HCT116 (cell line): Measurements from ENCODE around the gene PPFIA1.

Experiments
- CBX3 ChIP-seq: IDR thresholded peaks from 2 replicates; pipeline ENCODE4 v1.6.1; 2012; ENCODE audit warnings: low read depth
- EZH2 ChIP-seq: fragments of 200-600 bp; sonication (generic); IDR thresholded peaks from 2 replicates; pipeline ENCODE4 v1.6.1; 2017; ENCODE audit warnings: antibody characterized with exemption, mixed run types
- POLR2A ChIP-seq: IDR thresholded peaks from 2 replicates; pipeline ENCODE4 v1.7.0; 2011; ENCODE audit warnings: borderline replicate concordance; ENCODE audit not compliant: insufficient read depth, insufficient read length; ENCODE audit errors: extremely low read depth
- POLR2AphosphoS5 ChIP-seq: IDR thresholded peaks from 2 replicates; pipeline ENCODE4 v1.6.1; 2011; ENCODE audit warnings: mild to moderate bottlenecking, low read depth, low read length, moderate library complexity
- ZNF274 ChIP-seq: fragments of 200-500 bp; sonication (Bioruptor generic); IDR thresholded peaks from 2 replicates; pipeline ENCODE4 v1.6.1; 2014; ENCODE audit warnings: mild to moderate bottlenecking, low read depth, low read length, inconsistent platforms
- TF ChIP-seq, protein P1 (sequence below), 3 experiments: fragments of 200-600 bp in 1 of 3; sonication (generic) in 1 of 3; IDR thresholded peaks in 2 of 3; conservative IDR thresholded peaks in 1 of 3; 2 replicates each; pipeline ENCODE4 v1.5.1; 2012 to 2017; ENCODE audit warnings: low read depth in 2 of 3, low read length in 2 of 3, antibody characterized with exemption in 1 of 3, borderline replicate concordance in 1 of 3, control low read depth in 1 of 3, mild to moderate bottlenecking in 1 of 3, mixed read lengths in 1 of 3, mixed run types in 1 of 3, moderate library complexity in 1 of 3; ENCODE audit not compliant: insufficient read depth in 1 of 3
- TF ChIP-seq, protein P2 (sequence below): IDR thresholded peaks from 2 replicates; pipeline ENCODE4 v1.6.1; 2012

DNA sequence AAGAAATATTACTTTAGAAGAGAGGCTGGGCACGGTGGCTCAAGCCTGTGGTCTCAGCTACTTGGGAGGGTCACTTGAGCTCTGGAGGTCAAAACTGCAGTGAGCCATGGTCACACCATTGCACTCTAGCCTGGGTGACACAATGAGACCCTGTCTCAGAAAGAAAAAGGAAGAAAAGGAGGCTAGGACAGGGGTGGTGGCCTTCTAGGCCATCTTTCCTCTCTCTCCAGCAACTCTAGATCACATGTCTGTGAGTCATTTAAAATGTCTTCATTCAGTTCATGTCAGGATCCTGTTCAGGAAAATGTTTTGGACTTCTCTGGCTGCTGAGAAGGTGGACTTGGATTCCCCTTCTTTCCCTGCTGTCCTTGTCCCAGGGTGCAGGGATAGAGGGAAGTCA, 53.3 kb downstream of the PPFIA1 start:
- TF ChIP-seq, protein P1, sequence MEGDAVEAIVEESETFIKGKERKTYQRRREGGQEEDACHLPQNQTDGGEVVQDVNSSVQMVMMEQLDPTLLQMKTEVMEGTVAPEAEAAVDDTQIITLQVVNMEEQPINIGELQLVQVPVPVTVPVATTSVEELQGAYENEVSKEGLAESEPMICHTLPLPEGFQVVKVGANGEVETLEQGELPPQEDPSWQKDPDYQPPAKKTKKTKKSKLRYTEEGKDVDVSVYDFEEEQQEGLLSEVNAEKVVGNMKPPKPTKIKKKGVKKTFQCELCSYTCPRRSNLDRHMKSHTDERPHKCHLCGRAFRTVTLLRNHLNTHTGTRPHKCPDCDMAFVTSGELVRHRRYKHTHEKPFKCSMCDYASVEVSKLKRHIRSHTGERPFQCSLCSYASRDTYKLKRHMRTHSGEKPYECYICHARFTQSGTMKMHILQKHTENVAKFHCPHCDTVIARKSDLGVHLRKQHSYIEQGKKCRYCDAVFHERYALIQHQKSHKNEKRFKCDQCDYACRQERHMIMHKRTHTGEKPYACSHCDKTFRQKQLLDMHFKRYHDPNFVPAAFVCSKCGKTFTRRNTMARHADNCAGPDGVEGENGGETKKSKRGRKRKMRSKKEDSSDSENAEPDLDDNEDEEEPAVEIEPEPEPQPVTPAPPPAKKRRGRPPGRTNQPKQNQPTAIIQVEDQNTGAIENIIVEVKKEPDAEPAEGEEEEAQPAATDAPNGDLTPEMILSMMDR (IDR thresholded peaks at IDR 0.05 in 2 of 3, conservative IDR thresholded peaks at IDR 0.05 in 1 of 3; ENCODE audit: borderline replicate concordance in 1 of 3, insufficient read depth in 1 of 3, low read depth in 2 of 3, low read length in 2 of 3): no peak
- TF ChIP-seq POLR2AphosphoS5: no peak
- no peak for TF ChIP-seq ZNF274
- no peak for TF ChIP-seq EZH2
- no peak for TF ChIP-seq POLR2A
- TF ChIP-seq, protein P2, sequence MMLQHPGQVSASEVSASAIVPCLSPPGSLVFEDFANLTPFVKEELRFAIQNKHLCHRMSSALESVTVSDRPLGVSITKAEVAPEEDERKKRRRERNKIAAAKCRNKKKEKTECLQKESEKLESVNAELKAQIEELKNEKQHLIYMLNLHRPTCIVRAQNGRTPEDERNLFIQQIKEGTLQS: no peak
- no peak for TF ChIP-seq CBX3
